ENCODE measurements around the gene EFCAB6. TPM values are rescaled to one million over a fixed set of nuclear protein-coding genes. Genes with fewer than 3 reads are reported as not detected.

The EFCAB6 gene
- total and polyA plus RNA-seq, 8 donors, result 0.29 to 10.5 (median 3.5) TPM

GRCh38 chr22:43529461-43529860 is 282.6 kb downstream of the EFCAB6 start:
- H3K27ac ChIP-seq, result no peak overlapping the region
- no peak overlapping the region for H3K4me3 ChIP-seq
- peaks cover 0 to 29% (median 0%) of the 10 kb centered on the region in 3 donors for H3K27me3 ChIP-seq
- no peak for DNase-seq
- intact Hi-C loops (cut with DNase I; ENCODE audit: low total_unique reads), result no loop called here
- H3K9me3 ChIP-seq, result no peaks in the 10 kb centered on the region
- H3K36me3 ChIP-seq, result no peaks in the 10 kb centered on the region
- TF ChIP-seq POLR2AphosphoS5 (IDR thresholded peaks at IDR 0.05) (no peak), POLR2A (IDR thresholded peaks at IDR 0.05) (no peak), EP300 (IDR thresholded peaks at IDR 0.05) (no peak), CTCF (IDR thresholded peaks at IDR 0.05) (no peak)
- WGBS, 5 donors, result 93 to 96% (median 95%) methylated on average over 2 of the region's 2 CpGs
- no peaks in the 10 kb centered on the region for H3K4me1 ChIP-seq

- intact Hi-C loops (cut with DNase I; ENCODE audit: low total_unique reads), result no loop called here
- Histone ChIP-seq H3K36me3 (no peaks in the 10 kb centered on the region), H3K4me3 (no peak overlapping the region), H3K4me1 (no peaks in the 10 kb centered on the region), H3K27me3 (peaks cover 0 to 29% (median 0%) of the 10 kb centered on the region in 3 donors), H3K27ac (no peak overlapping the region), H3K9me3 (no peaks in the 10 kb centered on the region)
- no peak for DNase-seq
- WGBS, 5 donors, result 62 to 88% (median 74%) methylated on average over 10 to 12 of the region's 12 CpGs
- TF ChIP-seq EP300 (IDR thresholded peaks at IDR 0.05), result no peak
- no peak for TF ChIP-seq CTCF (IDR thresholded peaks at IDR 0.05)
- no peak for TF ChIP-seq POLR2A (IDR thresholded peaks at IDR 0.05)
- TF ChIP-seq POLR2AphosphoS5 (IDR thresholded peaks at IDR 0.05), result no peak
Measured at GRCh38 chr22:43528601-43529360, 283.3 kb downstream of the EFCAB6 start.

- Histone ChIP-seq H3K27me3 (peaks cover 0 to 41% (median 0%) of the 10 kb centered on the region in 3 donors), H3K9me3 (no peaks in the 10 kb centered on the region), H3K27ac (no peak overlapping the region), H3K4me1 (no peaks in the 10 kb centered on the region), H3K4me3 (no peak overlapping the region), H3K36me3 (no peaks in the 10 kb centered on the region)
- TF ChIP-seq POLR2AphosphoS5 (IDR thresholded peaks at IDR 0.05), result no peak
- TF ChIP-seq CTCF (IDR thresholded peaks at IDR 0.05), result no peak
- TF ChIP-seq EP300 (IDR thresholded peaks at IDR 0.05), result no peak
- no peak for TF ChIP-seq POLR2A (IDR thresholded peaks at IDR 0.05)
- WGBS, 5 donors, result 65 to 89% (median 77%) methylated on average over 2 to 5 of the region's 5 CpGs
- DNase-seq, result no peak
- intact Hi-C loops (cut with DNase I; ENCODE audit: low total_unique reads), result no loop called here
Measured at GRCh38 chr22:43526946-43527345, 285.2 kb downstream of the EFCAB6 start.

- DNase-seq, result no peak
- H3K9me3 ChIP-seq, result no peaks in the 10 kb centered on the region
- TF ChIP-seq POLR2A (IDR thresholded peaks at IDR 0.05), result no peak
- no peak for TF ChIP-seq EP300 (IDR thresholded peaks at IDR 0.05)
- no peak for TF ChIP-seq CTCF (IDR thresholded peaks at IDR 0.05)
- TF ChIP-seq POLR2AphosphoS5 (IDR thresholded peaks at IDR 0.05), result no peak
- WGBS, 5 donors, result 80 to 85% (median 83%) methylated on average over 7 of the region's 7 CpGs
- no peak overlapping the region for H3K27ac ChIP-seq
- intact Hi-C loops (cut with DNase I; ENCODE audit: low total_unique reads), result no loop called here
- no peak overlapping the region for H3K4me3 ChIP-seq
- peaks cover 0 to 49% (median 0%) of the 10 kb centered on the region in 3 donors for H3K27me3 ChIP-seq
- H3K36me3 ChIP-seq, result no peaks in the 10 kb centered on the region
- H3K4me1 ChIP-seq, result no peaks in the 10 kb centered on the region
Measured at GRCh38 chr22:43526117-43526655, 285.9 kb downstream of the EFCAB6 start.
